ENCODE results near the gene IDS. TPM values are rescaled to one million over a fixed set of nuclear protein-coding genes. Genes with fewer than 3 reads are reported as not detected.
"Not testable (repeated sequence)": the region's sequence is repeated elsewhere in the genome, so short reads cannot be mapped to it uniquely, and the experiment has no call there.

Gene IDS
- total RNA-seq, 4 donors from 2014 or later: 80.2 to 91.0 (median 86.4) TPM

GRCh38 chrX:149504226-149504914 lies 736 bp downstream of the IDS start:
- Histone ChIP-seq H3K9me3 (no peaks in the 10 kb centered on the region), H3K27ac (replicated peaks in 1 of 4) (peak overlapping the region; percentile 80 to 91 (median 91)), H3K36me3 (peaks cover 8 to 27% (median 19%) of the 10 kb centered on the region in 4 donors), H3K4me3 (peak overlapping the region; percentile 64 to 81 (median 70)), H3K4me1 (peaks cover 0 to 26% (median 16%) of the 10 kb centered on the region in 4 donors), H3K27me3 (no peaks in the 10 kb centered on the region)
- intact Hi-C loops (cut with DNase I): loop anchor here (10.0 kb wide), 1 partner anchor 1590 kb away; the partner anchor contains the start of gene FMR1
- TF ChIP-seq CTCF (IDR thresholded peaks at IDR 0.05) (no peak), EP300 (IDR thresholded peaks at IDR 0.05) (no peak), POLR2AphosphoS5 (IDR thresholded peaks at IDR 0.05) (no peak), POLR2A (IDR thresholded peaks at IDR 0.05; ENCODE audit: low read depth) (no peak)
- WGBS: 41% methylated on average over 8 of the region's 10 CpGs
- no peak for DNase-seq (ENCODE audit: extremely low spot score)

GRCh38 chrX:149503446-149503845 lies 1.7 kb downstream of the IDS start:
- DNase-seq (ENCODE audit: extremely low spot score): not testable (repeated sequence)
- intact Hi-C loops (cut with DNase I): loop anchor here (10.0 kb wide), 1 partner anchor 1589 kb away; the partner anchor contains the start of gene FMR1

DNA sequence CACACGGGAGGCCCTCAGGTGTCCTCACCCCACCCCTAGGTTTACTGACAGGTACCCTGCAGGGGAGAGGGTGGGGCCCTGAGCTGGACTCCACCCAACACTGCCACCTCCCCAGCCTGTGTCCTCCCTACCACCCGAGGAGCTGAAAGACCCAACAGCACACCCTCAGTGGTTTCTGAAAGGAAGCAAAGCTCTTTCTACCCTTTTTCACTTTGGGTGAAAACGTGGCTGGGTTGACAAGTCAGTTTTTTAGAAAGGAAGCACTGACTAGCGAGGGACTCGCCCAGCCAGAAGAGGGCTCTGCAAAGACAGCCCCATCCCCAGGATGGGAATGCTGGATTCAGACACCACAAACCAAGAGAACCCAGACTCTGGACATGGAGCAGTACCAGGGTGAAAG lies 2.2 kb downstream of the IDS start:
- H3K9me3 ChIP-seq; H3K27ac ChIP-seq (replicated peaks in 1 of 4); H3K4me3 ChIP-seq; DNase-seq (ENCODE audit: extremely low spot score); H3K27me3 ChIP-seq: not testable (repeated sequence)
- WGBS: 57% methylated on average over 4 of the region's 5 CpGs
- Histone ChIP-seq H3K36me3 (peaks cover 8 to 38% (median 30%) of the 10 kb centered on the region in 4 donors), H3K4me1 (peaks cover 0 to 26% (median 16%) of the 10 kb centered on the region in 4 donors)
- intact Hi-C loops (cut with DNase I): loop anchor here (10.0 kb wide), 1 partner anchor 1588 kb away; the partner anchor contains the start of gene FMR1

More at GRCh38 chrX:149503446-149503845, 1.7 kb downstream of the IDS start:
- H3K4me3 ChIP-seq: peak overlapping the region in 2 of 4 donors; percentile 70 to 81
- peaks cover 0 to 26% (median 16%) of the 10 kb centered on the region in 4 donors for H3K4me1 ChIP-seq
- peak overlapping the region in 2 of 4 donors; percentile 48 to 91 for H3K27ac ChIP-seq (replicated peaks in 1 of 4)
- H3K36me3 ChIP-seq: peaks cover 8 to 33% (median 26%) of the 10 kb centered on the region in 4 donors
- not testable (repeated sequence) for H3K9me3 ChIP-seq, H3K27me3 ChIP-seq
- WGBS: no CpG with 5 or more reads among the region's 10 CpGs

- WGBS: 72% methylated on average over 5 of the region's 5 CpGs
- Histone ChIP-seq H3K4me3 (no peak overlapping the region), H3K27ac (replicated peaks in 1 of 4) (no peak overlapping the region), H3K4me1 (peaks cover 0 to 20% (median 10%) of the 10 kb centered on the region in 4 donors), H3K9me3 (no peaks in the 10 kb centered on the region), H3K27me3 (no peaks in the 10 kb centered on the region), H3K36me3 (peaks cover 13 to 70% (median 61%) of the 10 kb centered on the region in 4 donors)
- TF ChIP-seq POLR2A (IDR thresholded peaks at IDR 0.05; ENCODE audit: low read depth): no peak
- intact Hi-C loops (cut with DNase I): loop anchor here (10.0 kb wide), 1 partner anchor 1585 kb away; the partner anchor contains the start of gene FMR1
- no peak for DNase-seq (ENCODE audit: extremely low spot score)
Measured at GRCh38 chrX:149499766-149500165, 5.3 kb downstream of the IDS start.

DNA sequence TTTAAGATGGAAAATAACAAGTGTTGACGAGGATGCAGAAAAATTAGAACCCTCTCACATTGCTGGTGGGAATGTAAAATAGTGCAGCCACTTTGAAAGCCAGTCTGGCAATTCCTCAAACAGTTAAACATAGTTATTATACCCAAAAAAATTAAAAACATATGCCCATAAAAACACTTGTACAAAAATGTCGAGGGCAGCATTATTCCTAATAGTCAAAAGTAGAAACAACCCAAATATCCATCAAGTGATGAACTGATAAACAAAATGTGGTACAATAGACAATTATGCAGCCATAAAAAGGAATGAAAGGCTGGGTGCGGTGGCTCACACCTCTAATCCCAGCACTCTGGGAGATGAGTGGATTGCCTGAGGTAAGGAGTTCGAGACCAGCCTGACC lies 6.3 kb downstream of the IDS start:
- Histone ChIP-seq H3K4me3 (no peak overlapping the region), H3K27me3 (no peaks in the 10 kb centered on the region), H3K9me3 (no peaks in the 10 kb centered on the region), H3K36me3 (peaks cover 13 to 80% (median 66%) of the 10 kb centered on the region in 4 donors), H3K27ac (replicated peaks in 1 of 4) (no peak overlapping the region), H3K4me1 (peaks cover 0 to 16% (median 6%) of the 10 kb centered on the region in 4 donors)
- DNase-seq (ENCODE audit: extremely low spot score): no peak
- intact Hi-C loops (cut with DNase I): no loop called here
- WGBS: 80% methylated on average over 4 of the region's 4 CpGs
- TF ChIP-seq POLR2A (IDR thresholded peaks at IDR 0.05; ENCODE audit: low read depth): no peak
- no peak for TF ChIP-seq EP300 (IDR thresholded peaks at IDR 0.05)
- no peak for TF ChIP-seq POLR2AphosphoS5 (IDR thresholded peaks at IDR 0.05)
- TF ChIP-seq CTCF (IDR thresholded peaks at IDR 0.05): no peak

- peaks cover 0 to 11% (median 3%) of the 10 kb centered on the region in 4 donors for H3K4me1 ChIP-seq
- peaks cover 13 to 91% (median 72%) of the 10 kb centered on the region in 4 donors for H3K36me3 ChIP-seq
- no peak overlapping the region for H3K4me3 ChIP-seq
- no peak for DNase-seq (ENCODE audit: extremely low spot score)
- intact Hi-C loops (cut with DNase I): no loop called here
- WGBS: 47% methylated on average over 2 of the region's 2 CpGs
- H3K9me3 ChIP-seq: no peaks in the 10 kb centered on the region
- TF ChIP-seq EP300 (IDR thresholded peaks at IDR 0.05): no peak
- H3K27me3 ChIP-seq: no peaks in the 10 kb centered on the region
- no peak overlapping the region for H3K27ac ChIP-seq (replicated peaks in 1 of 4)
Measured at GRCh38 chrX:149497626-149498025, 7.5 kb downstream of the IDS start.
